ENCODE data around the gene PRODH2. TPM values are rescaled to one million over a fixed set of nuclear protein-coding genes. Genes with fewer than 3 reads are reported as not detected.

PRODH2 gene
- total RNA-seq, 2 donors from 2014 or later = not detected

- H3K4me3 ChIP-seq = no peak overlapping the region
- TF ChIP-seq CTCF (IDR thresholded peaks at IDR 0.05) = no peak
- no peaks in the 10 kb centered on the region for H3K9me3 ChIP-seq
- no peaks in the 10 kb centered on the region for H3K27me3 ChIP-seq (replicated peaks; ENCODE audit: insufficient read depth)
- H3K27ac ChIP-seq = no peak overlapping the region
- no peak for DNase-seq (ENCODE audit: low spot score)
- no peak for ATAC-seq (ENCODE audit: insufficient number of reproducible peaks, low FRiP score, low read depth)
- H3K36me3 ChIP-seq = peaks cover 19% of the 10 kb centered on the region
- peaks cover 21 to 51% of the 10 kb centered on the region in 2 donors for H3K4me1 ChIP-seq (ENCODE audit: control insufficient read depth in 1 of 2, low read depth in 2 of 2)
Observed at GRCh38 chr19:35751839-35752745, 60.6 kb downstream of the PRODH2 start.

GRCh38 chr19:35750167-35750566 lies 62.5 kb downstream of the PRODH2 start:
- DNase-seq (ENCODE audit: low spot score) (no peak), ATAC-seq (ENCODE audit: insufficient number of reproducible peaks, low FRiP score, low read depth) (no peak)
- Histone ChIP-seq H3K9me3 (no peaks in the 10 kb centered on the region), H3K27me3 (replicated peaks; ENCODE audit: insufficient read depth) (no peaks in the 10 kb centered on the region), H3K36me3 (peaks cover 19% of the 10 kb centered on the region), H3K4me3 (no peak overlapping the region), H3K27ac (no peak overlapping the region), H3K4me1 (ENCODE audit: control insufficient read depth in 1 of 2, low read depth in 2 of 2) (peaks cover 26 to 45% of the 10 kb centered on the region in 2 donors)
- TF ChIP-seq CTCF (IDR thresholded peaks at IDR 0.05) = no peak

Other genes starting within 250 kb of the PRODH2 start
- gene ATP4A, start 249.2 kb downstream of the PRODH2 start, total RNA-seq = under 1 TPM in 1 of 2 donors, not detected in 1; 0.35 TPM
- gene PMIS2, start 226.7 kb downstream of the PRODH2 start, total RNA-seq = not detected
- gene HAUS5, start 200.1 kb downstream of the PRODH2 start, total RNA-seq = 10 to 100 TPM in 1 of 2 donors, 1 to 10 TPM in 1; 8.4 to 13.9 TPM
- 10 to 100 TPM; 47.2 to 53.8 TPM for gene RBM42, start 183.8 kb downstream of the PRODH2 start, total RNA-seq
- gene ETV2, start 171.1 kb downstream of the PRODH2 start, total RNA-seq = not detected
- 100 to 1,000 TPM; 258 to 386 TPM for gene COX6B1, start 164.5 kb downstream of the PRODH2 start, total RNA-seq
- gene UPK1A, start 146.3 kb downstream of the PRODH2 start, total RNA-seq = not detected
- gene ZBTB32, start 108.3 kb downstream of the PRODH2 start, total RNA-seq = not detected
- gene KMT2B, start 94.8 kb downstream of the PRODH2 start, total RNA-seq = 10 to 100 TPM; 26.4 to 31.3 TPM
- gene IGFLR1, start 70.4 kb downstream of the PRODH2 start, total RNA-seq = 10 to 100 TPM in 1 of 2 donors, 1 to 10 TPM in 1; 6.9 to 13.1 TPM
- gene U2AF1L4, start 67.4 kb downstream of the PRODH2 start, total RNA-seq = 10 to 100 TPM; 34.4 to 42.6 TPM
- gene PSENEN, start 67.2 kb downstream of the PRODH2 start, total RNA-seq = 10 to 100 TPM; 25.5 to 30.1 TPM
- 10 to 100 TPM in 1 of 2 donors, 1 to 10 TPM in 1; 9.9 to 30.5 TPM for gene LIN37, start 64.3 kb downstream of the PRODH2 start, total RNA-seq
- 100 to 1,000 TPM in 1 of 2 donors, 10 to 100 TPM in 1; 78.6 to 130 TPM for gene HSPB6, start 55.8 kb downstream of the PRODH2 start, total RNA-seq
- 10 to 100 TPM; 11.1 to 16.6 TPM for gene PROSER3, start 54.7 kb downstream of the PRODH2 start, total RNA-seq
- gene ARHGAP33, start 37.3 kb downstream of the PRODH2 start, total RNA-seq = 10 to 100 TPM; 15.4 to 30.7 TPM
- gene NPHS1, start 39.7 kb upstream of the PRODH2 start, total RNA-seq = not detected
- under 1 TPM in 1 of 2 donors, not detected in 1; 0.92 TPM for gene KIRREL2, start 44.1 kb upstream of the PRODH2 start, total RNA-seq
- gene APLP1, start 55.7 kb upstream of the PRODH2 start, total RNA-seq = 10 to 100 TPM; 28.1 to 47.2 TPM
- gene NFKBID, start 87.7 kb upstream of the PRODH2 start, total RNA-seq = 10 to 100 TPM in 1 of 2 donors, 1 to 10 TPM in 1; 5.4 to 32.6 TPM
- 10 to 100 TPM in 1 of 2 donors, 1 to 10 TPM in 1; 4.5 to 13.2 TPM for gene HCST, start 89.7 kb upstream of the PRODH2 start, total RNA-seq
- 100 to 1,000 TPM; 155 to 247 TPM for gene TYROBP, start 95.5 kb upstream of the PRODH2 start, total RNA-seq
- 10 to 100 TPM; 14.3 to 26.7 TPM for gene LRFN3, start 123.5 kb upstream of the PRODH2 start, total RNA-seq
- gene SDHAF1, start 182.3 kb upstream of the PRODH2 start, total RNA-seq = 10 to 100 TPM; 43.0 to 70.5 TPM
- gene SYNE4, start 196.0 kb upstream of the PRODH2 start, total RNA-seq = 1 to 10 TPM in 1 of 2 donors, under 1 TPM in 1; 0.92 to 2.4 TPM
- 10 to 100 TPM; 19.8 to 55.8 TPM for gene ALKBH6, start 201.4 kb upstream of the PRODH2 start, total RNA-seq
- 10 to 100 TPM; 21.3 to 29.0 TPM for gene CLIP3, start 220.0 kb upstream of the PRODH2 start, total RNA-seq
- 1 to 10 TPM; 6.4 to 6.6 TPM for gene THAP8, start 241.4 kb upstream of the PRODH2 start, total RNA-seq
- gene WDR62, start 242.1 kb upstream of the PRODH2 start, total RNA-seq = 1 to 10 TPM in 1 of 2 donors, under 1 TPM in 1; 0.99 to 1.2 TPM